GM18505 (cell line): ENCODE data around the gene ARL4D.

Experiments
- ATAC-seq: cut with Tn5 transposase; IDR thresholded peaks from one replicate; pipeline ENCODE4 v1.9.1; 2021; ENCODE audit not compliant: unreplicated experiment
- POLR2A ChIP-seq: IDR thresholded peaks from 4 replicates; pipeline ENCODE4 v1.6.1; 2011; ENCODE audit warnings: borderline replicate concordance; ENCODE audit not compliant: insufficient read depth, insufficient read length; ENCODE audit errors: extremely low read depth

The ARL4D gene

GRCh38 chr17:43377056-43377810 lies 21.6 kb upstream of the ARL4D start:
- TF ChIP-seq POLR2A = no peak
- no peak for ATAC-seq

GRCh38 chr17:43378766-43379165 lies 20.0 kb upstream of the ARL4D start:
- no peak for TF ChIP-seq POLR2A
- ATAC-seq = no peak

GRCh38 chr17:43380307-43380706 lies 18.5 kb upstream of the ARL4D start:
- TF ChIP-seq POLR2A = no peak
- no peak for ATAC-seq

- TF ChIP-seq POLR2A = no peak
- ATAC-seq = no peak
Measured at GRCh38 chr17:43381204-43381603, 17.6 kb upstream of the ARL4D start.

DNA sequence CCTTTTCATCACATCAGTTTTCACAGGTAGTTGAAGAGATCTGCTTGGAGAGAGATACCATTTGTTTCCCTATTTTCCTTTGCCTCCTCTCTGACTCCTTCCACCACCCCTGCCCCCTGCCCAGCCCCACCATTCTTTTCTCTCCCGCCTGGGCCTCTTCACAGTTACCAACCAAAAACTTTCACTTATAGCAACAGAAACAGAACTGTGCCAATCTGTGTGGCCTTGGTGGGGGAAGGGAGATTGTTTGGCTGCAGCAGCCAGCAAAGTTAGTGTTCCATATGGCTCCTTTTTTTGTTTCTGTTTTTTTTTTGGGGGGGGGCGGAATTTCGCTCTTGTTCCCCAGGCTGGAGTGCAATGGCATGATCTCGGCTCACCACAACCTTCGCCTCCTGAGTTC lies 17.2 kb upstream of the ARL4D start:
- no peak for TF ChIP-seq POLR2A
- no peak for ATAC-seq

DNA sequence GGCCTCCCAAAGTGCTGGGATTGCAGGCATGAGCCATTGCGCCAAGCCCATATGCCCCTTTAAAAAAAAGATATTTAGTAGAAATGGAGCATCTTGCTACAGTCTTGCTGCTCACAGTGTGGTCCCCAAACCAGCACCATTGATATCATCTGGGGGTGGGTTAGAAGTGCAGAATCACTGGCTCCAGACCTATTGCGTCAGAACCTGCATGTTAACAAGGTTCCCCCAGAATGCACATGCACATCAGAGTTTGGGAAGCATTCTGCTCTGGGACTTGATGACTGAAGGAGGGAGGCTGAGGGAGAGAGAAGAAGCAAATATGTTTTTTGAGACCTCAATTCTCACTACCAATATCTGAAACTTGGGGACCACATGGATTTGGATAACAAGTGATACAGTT lies 16.0 kb upstream of the ARL4D start:
- no peak for TF ChIP-seq POLR2A
- ATAC-seq = no peak

- TF ChIP-seq POLR2A = no peak
- no peak for ATAC-seq
Measured at GRCh38 chr17:43383372-43383771, 15.4 kb upstream of the ARL4D start.

DNA sequence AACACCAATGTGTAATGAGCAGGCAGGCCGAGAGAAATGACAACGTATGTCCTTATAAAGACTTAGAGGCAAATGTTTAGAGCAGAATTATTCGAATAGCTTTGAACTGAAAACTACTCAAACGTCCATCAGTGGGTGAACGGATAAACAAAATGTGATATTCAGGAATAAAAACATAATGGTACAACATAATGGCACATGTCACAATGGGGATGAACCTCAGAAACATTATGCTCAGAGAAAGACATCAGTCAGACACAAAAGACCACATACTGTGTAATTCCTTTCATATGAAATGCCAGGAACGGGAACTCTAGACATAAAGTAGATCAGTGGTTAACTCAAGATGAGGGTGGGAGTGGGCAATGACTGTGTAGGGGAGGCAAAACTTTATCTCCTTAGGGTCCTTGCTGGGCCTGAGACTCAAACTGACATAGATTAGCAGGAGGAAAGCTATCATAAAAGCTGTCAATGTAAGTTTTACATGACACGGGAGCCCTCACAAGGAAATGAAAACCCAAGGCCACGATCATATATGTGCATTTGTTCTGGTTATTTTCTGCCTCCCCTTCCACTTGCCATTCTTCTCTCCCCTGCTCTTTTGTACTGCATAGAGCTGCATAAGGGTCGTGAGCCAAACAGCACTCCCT lies 14.8 kb upstream of the ARL4D start:
- no peak for ATAC-seq

DNA sequence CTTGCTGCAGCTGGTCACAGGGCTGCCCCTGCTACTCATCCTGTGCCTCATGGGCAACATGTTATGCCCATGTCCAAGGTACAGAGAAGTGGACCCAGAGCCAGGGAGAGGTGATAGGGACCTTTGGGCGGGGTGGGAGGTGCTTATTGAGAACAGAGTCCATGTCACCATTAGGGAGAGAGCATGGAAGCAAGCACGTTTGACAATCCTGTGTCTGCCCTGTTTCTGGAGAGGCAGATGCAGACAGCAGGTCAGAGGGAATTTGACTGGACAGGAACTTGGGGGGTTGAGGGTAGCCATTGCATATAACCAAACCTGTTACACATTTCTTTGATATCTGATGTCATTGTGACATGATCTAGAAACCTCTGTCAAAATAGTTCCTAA lies 14.3 kb upstream of the ARL4D start:
- TF ChIP-seq POLR2A = no peak

More for the DNA sequence above, 14.8 kb upstream of the ARL4D start:
- no peak for TF ChIP-seq POLR2A

GRCh38 chr17:43385046-43385831 lies 13.6 kb upstream of the ARL4D start:
- ATAC-seq = no peak
- TF ChIP-seq POLR2A = no peak

More for the DNA sequence above, 14.3 kb upstream of the ARL4D start:
- no peak for ATAC-seq

DNA sequence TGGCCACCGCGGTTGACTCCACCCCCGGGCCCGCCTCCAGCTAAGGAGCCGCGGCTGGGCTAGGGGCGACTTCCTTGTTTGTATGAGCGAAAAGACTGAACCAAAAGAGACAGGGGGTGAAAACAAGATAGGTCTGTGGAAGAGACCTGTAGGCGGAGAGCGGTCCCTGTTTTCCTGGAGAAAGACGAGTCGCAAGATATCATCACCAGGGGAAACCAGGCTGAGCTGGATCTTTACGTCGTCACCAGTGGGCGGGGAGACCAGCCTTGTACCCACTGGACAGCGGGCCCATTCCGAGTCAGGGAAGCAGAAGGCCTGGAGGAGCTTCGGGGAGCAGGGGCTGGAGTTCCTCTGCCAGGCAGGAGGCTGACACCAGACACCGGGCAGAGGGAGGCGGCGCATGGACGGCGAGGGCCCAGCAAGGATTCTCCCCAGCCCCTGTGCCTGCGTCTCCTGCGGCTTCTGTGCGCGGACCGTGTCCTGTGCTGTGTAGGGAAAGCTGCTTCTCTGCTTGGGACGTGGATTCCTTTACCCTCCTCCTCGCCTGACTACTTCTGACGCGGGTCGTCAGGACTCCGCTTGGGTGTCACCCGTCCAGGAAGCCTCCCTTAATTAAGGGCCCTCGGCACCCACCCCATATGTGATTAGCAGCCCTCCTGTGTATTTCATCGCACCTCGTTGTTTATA lies 10.3 kb upstream of the ARL4D start:
- peak; percentile 61 for ATAC-seq
- peak; percentile 49 for TF ChIP-seq POLR2A

DNA sequence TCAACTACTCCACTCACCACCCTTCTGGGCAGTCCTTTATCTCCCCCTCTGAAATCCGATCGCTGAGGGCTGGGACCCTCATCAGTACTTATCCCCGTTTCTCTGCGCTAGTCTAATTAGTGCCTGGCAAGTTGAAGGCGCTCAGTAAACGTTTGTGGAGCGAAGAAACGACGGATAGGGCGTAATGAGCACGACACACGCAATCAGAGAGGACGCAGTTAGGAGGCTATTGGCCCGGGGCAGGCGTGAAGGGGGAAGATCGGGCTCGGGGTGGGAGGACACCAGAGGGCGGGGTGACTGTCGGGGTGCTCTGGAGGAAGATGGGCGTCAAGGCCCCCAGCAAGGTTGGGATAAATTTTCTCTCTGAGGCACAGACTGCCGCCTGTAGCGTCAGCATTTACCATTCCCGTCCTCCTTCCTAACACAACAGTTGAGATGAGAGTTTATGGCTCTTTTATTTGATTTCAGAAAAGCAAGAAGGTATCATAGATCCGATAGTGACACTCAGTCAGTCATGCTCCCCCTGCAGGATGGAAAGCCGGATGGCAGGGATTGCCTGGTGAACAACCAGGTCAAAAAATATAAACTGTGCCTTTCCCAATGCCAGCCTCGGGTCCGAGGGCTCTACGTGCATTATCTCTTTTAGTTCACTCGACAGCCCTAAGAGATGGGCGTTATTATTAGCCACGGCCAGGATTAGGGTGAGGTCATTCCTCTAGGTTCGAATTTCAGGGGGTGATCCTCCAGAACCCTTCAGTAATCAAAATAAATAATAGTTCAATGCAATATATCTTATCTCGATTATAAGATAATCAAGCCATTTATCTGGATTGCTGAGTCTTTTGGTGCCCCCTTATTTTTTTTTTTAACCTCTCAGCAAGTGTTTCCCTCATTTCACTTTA lies 9.5 kb upstream of the ARL4D start:
- no peak for TF ChIP-seq POLR2A

More for the DNA sequence above, 9.5 kb upstream of the ARL4D start:
- ATAC-seq = peak; percentile 45
